ENCODE measurements around the gene WWOX.

DNA sequence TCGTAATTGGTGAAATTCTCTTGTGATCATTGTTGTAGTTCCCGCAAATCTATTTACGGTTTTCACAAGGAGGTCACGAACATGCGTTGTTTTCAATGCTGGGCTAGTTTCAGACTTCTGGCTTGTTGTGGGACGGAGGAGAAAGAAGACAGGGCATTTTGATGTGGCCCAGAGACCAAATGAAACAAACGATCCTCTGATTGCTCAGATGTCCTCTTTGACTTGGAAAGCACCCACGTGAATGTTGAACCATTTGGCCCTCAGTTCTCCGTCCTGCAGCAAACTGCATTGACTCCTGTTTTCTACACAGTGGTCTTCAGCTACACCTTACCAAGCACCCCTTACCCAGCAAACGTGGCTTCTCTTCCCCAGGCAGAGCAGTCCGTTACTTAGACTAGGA is 391.0 kb downstream of the WWOX start:
- no peak for TF ChIP-seq EZH2 (IDR thresholded peaks at IDR 0.05; ENCODE audit: borderline replicate concordance, insufficient read depth, low read depth, low read length, poor library complexity, severe bottlenecking)
- TF ChIP-seq, protein P1, sequence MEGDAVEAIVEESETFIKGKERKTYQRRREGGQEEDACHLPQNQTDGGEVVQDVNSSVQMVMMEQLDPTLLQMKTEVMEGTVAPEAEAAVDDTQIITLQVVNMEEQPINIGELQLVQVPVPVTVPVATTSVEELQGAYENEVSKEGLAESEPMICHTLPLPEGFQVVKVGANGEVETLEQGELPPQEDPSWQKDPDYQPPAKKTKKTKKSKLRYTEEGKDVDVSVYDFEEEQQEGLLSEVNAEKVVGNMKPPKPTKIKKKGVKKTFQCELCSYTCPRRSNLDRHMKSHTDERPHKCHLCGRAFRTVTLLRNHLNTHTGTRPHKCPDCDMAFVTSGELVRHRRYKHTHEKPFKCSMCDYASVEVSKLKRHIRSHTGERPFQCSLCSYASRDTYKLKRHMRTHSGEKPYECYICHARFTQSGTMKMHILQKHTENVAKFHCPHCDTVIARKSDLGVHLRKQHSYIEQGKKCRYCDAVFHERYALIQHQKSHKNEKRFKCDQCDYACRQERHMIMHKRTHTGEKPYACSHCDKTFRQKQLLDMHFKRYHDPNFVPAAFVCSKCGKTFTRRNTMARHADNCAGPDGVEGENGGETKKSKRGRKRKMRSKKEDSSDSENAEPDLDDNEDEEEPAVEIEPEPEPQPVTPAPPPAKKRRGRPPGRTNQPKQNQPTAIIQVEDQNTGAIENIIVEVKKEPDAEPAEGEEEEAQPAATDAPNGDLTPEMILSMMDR (IDR thresholded peaks at IDR 0.05) = no peak
